GM12878 (cell line): ENCODE data around the gene STRIP2. TPM values are rescaled to one million over a fixed set of nuclear protein-coding genes. Genes with fewer than 3 reads are reported as not detected.

Experiments used
- ATAC-seq: fragments of 200-7000 bp; cut with Tn5 transposase; 3 replicates; pipeline ENCODE4 v1.9.1; 2020; ENCODE audit warnings: mild to moderate bottlenecking, moderate library complexity
- BruUV-seq: library from RNA; stranded (reverse); fragments of 400-500 nt; replicated peaks from 2 replicates; lab custom pipeline; 2021; lab: Mats Ljungman, UMichigan
- CTCF ChIA-PET: fragments of 300-600 bp; sonication (Branson Sonifier 250); formaldehyde crosslinking; extraction: SDS; loops from one replicate; lab custom pipeline; 2021; ENCODE audit warnings: inconsistent platforms; lab: Yijun Ruan, JAX
- POLR2A ChIA-PET: fragments of 350-600 bp; formaldehyde crosslinking; extraction: SDS; loops from one replicate; lab custom pipeline; 2021; ENCODE audit warnings: inconsistent platforms; lab: Charles Lee
- RAD21 ChIA-PET: fragments of 300-600 bp; sonication (Branson Sonifier 250); formaldehyde crosslinking; loops from one replicate; lab custom pipeline; 2023; ENCODE audit warnings: antibody characterized with exemption; ENCODE audit not compliant: unreplicated experiment; lab: Charles Lee
- SMC1A ChIA-PET: fragments of 300-600 bp; sonication (Branson Sonifier 250); formaldehyde crosslinking; loops from one replicate; lab custom pipeline; 2023; ENCODE audit not compliant: unreplicated experiment, uncharacterized antibody; lab: Charles Lee
- DNase-seq: peaks from one replicate; pipeline ENCODE4 v3.0.0-alpha.2; 2011; ENCODE audit warnings: low read depth, low spot score
- FAIRE-seq: peaks from 3 replicates; lab custom pipeline; 2011; peaks lifted over from hg19 to GRCh38; lab: Jason Lieb, UNC
- H2AFZ ChIP-seq: 2 replicates; pipeline ENCODE4 v1.6.0; 2011; ENCODE audit warnings: low read depth, low read length, control low read depth; ENCODE audit not compliant: control insufficient read depth
- H3K27ac ChIP-seq: 2 replicates; pipeline ENCODE4 v1.5.1; 2011; ENCODE audit warnings: control low read depth; ENCODE audit not compliant: control insufficient read depth, insufficient read depth
- H3K27me3 ChIP-seq, 2 experiments: replicated peaks in 1 of 2; 2 replicates each; pipeline versions ENCODE4 v1.6.0 to v1.6.1; 2011; ENCODE audit warnings: low read length in 1 of 2; ENCODE audit not compliant: control insufficient read depth in 2 of 2, insufficient read depth in 2 of 2
- H3K36me3 ChIP-seq, 2 experiments: 2 replicates each; pipeline ENCODE4 v1.5.1; 2011; ENCODE audit warnings: low read length in 1 of 2; ENCODE audit not compliant: control insufficient read depth in 2 of 2, insufficient read depth in 2 of 2
- H3K4me1 ChIP-seq: 2 replicates; pipeline ENCODE4 v1.6.1; 2011; ENCODE audit warnings: mild to moderate bottlenecking, low read length, moderate library complexity, mixed read lengths; ENCODE audit not compliant: control insufficient read depth, insufficient read depth
- H3K4me2 ChIP-seq: 2 replicates; pipeline ENCODE4 v1.6.0; 2011; ENCODE audit warnings: control low read depth; ENCODE audit not compliant: control insufficient read depth, insufficient read depth
- H3K4me3 ChIP-seq: fragments of 200-600 bp; sonication (generic); 2 replicates; pipeline ENCODE4 v1.5.1; 2016
- H3K79me2 ChIP-seq: 2 replicates; pipeline ENCODE4 v1.6.0; 2011; ENCODE audit warnings: low read length; ENCODE audit not compliant: control insufficient read depth, insufficient read depth
- H3K9ac ChIP-seq: 2 replicates; pipeline ENCODE4 v1.8.0; 2011; ENCODE audit warnings: low read length, control low read depth, mixed read lengths; ENCODE audit not compliant: control insufficient read depth, insufficient read depth
- H3K9me3 ChIP-seq: replicated peaks from 3 replicates; pipeline ENCODE4 v1.5.1; 2011; ENCODE audit warnings: mild to moderate bottlenecking, low read length; ENCODE audit not compliant: control insufficient read depth, insufficient read depth
- H4K20me1 ChIP-seq: 2 replicates; pipeline ENCODE4 v1.6.0; 2011; ENCODE audit not compliant: control insufficient read depth, insufficient read depth
- CREM ChIP-seq: IDR thresholded peaks from 2 replicates; pipeline ENCODE4 v1.6.1; 2014; ENCODE audit warnings: antibody characterized with exemption, low read depth
- HDAC6 ChIP-seq: fragments of 200-600 bp; sonication (generic); IDR thresholded peaks from one replicate; pipeline ENCODE4 v1.8.0; 2017; ENCODE audit warnings: antibody characterized with exemption; ENCODE audit not compliant: unreplicated experiment
- KLF5 ChIP-seq: fragments of 450-650 bp; IDR thresholded peaks from 2 replicates; pipeline ENCODE4 v1.6.1; 2014; ENCODE audit warnings: mild to moderate bottlenecking; ENCODE audit not compliant: partially characterized antibody
- TBL1XR1 ChIP-seq: IDR thresholded peaks from 2 replicates; pipeline ENCODE4 v1.6.1; 2012; ENCODE audit warnings: low read depth, low read length, improper control_type of control experiment
- ZNF217 ChIP-seq: fragments of 450-650 bp; IDR thresholded peaks from 2 replicates; pipeline ENCODE4 v1.6.1; 2017; ENCODE audit warnings: antibody characterized with exemption, mild to moderate bottlenecking
- ZZZ3 ChIP-seq: IDR thresholded peaks from 2 replicates; pipeline ENCODE4 v1.6.1; 2011; ENCODE audit warnings: low read depth; ENCODE audit not compliant: control insufficient read depth, insufficient read length
- WGBS: methylation state at CpG from one replicate; pipeline ENCODE4 v1.1.6; 2016; ENCODE audit warnings: low lambda C conversion rate; ENCODE audit not compliant: insufficient replicate concordance, insufficient coverage; ENCODE audit errors: missing lambda C conversion rate; 5-methylcytosine and 5-hydroxymethylcytosine counted together
- in situ Hi-C: fragments of 300-500 bp; cut with MboI; formaldehyde crosslinking; loops from 9 replicates; pipeline ENCODE4 v1.14.3; 2018; ENCODE audit warnings: mixed read lengths
- intact Hi-C: fragments of 100-400 bp; cut with micrococcal nuclease; formaldehyde crosslinking; loops from one replicate; pipeline ENCODE4 v1.14.2; 2022; ENCODE audit not compliant: unreplicated experiment
- polyA plus RNA-seq, 11 experiments: library from polyadenylated mRNA; depleted of rRNA in 4 of 11; unstranded in 6 of 11; stranded (reverse) in 5 of 11; fragments of >200 nt; fragmentation: Nextera tagmentation in 4 of 11; fragmentation: Illumina TruSeq in 1 of 11; extraction: Ambion mirVana in 4 of 11; extraction: Trizol in 1 of 11; gene quantifications; 1 replicate in 1 of 11; 2 replicates in 10 of 11; pipeline versions ENCODE4 v1.2.1 to v1.2.3, GENCODE V29; 2011 to 2016; ENCODE audit warnings: inconsistent platforms in 2 of 11, missing spikeins in 2 of 11, low read depth in 1 of 11
- total RNA-seq, 4 experiments: library from RNA; depleted of rRNA in 3 of 4; stranded (reverse); fragments of >200 nt in 3 of 4; fragmentation: Illumina TruSeq in 1 of 4; extraction: Trizol in 1 of 4; gene quantifications; 2 replicates each; pipeline versions ENCODE4 v1.2.1 to v1.2.3, GENCODE V29; 2013 to 2021
- TF ChIP-seq, protein P1 (sequence below): fragments of 450-650 bp; IDR thresholded peaks from 2 replicates; pipeline ENCODE4 v1.6.1; 2014; ENCODE audit warnings: mild to moderate bottlenecking
- TF ChIP-seq, protein P2 (sequence below): IDR thresholded peaks from 2 replicates; pipeline ENCODE4 v1.6.1; 2011; ENCODE audit warnings: borderline replicate concordance, low read depth, mild to moderate bottlenecking, moderate library complexity, low read length; ENCODE audit not compliant: insufficient read depth, poor library complexity, severe bottlenecking

STRIP2 gene
- total and polyA plus RNA-seq, 10 of the 15 experiments (the other 5 are each of a cell fraction or from before 2014, with no cell fraction given), result 0.48 to 5.8 (median 1.8) TPM

DNA sequence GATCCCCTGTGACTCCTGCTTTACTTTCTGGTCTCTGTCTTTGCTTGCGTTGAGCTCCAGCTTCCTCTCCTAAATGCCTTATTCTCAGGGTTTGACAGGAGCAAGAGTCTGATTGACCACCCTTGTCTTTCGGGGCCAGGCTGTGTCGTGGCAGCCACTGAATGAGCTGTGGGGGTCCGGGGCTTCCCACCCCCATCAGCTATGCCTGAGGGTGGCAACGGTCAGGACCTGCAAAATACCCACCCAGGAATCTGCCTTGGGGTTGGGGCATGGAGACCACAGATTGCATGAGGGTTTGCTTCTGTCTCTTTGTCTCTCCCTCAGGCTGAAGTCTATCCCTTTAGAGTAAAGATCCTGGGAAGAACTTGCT lies 88.7 kb downstream of the STRIP2 start:
- ATAC-seq (no peak), FAIRE-seq (no peak), DNase-seq (no peak)
- RAD21 ChIA-PET, result no interaction called here
- in situ Hi-C loops (no loop called here), intact Hi-C loops (no loop called here)
- no peaks in the 10 kb centered on the region for H3K79me2 ChIP-seq
- SMC1A ChIA-PET, result no interaction called here
- POLR2A ChIA-PET, result no interaction called here
- CTCF ChIA-PET, result interaction anchor here (1.3 kb wide), 1 partner anchor 180 kb away, joined by 3 read pairs; no protein-coding TSS in a partner anchor
- TF ChIP-seq KLF5, result no peak
- TF ChIP-seq, protein P1, sequence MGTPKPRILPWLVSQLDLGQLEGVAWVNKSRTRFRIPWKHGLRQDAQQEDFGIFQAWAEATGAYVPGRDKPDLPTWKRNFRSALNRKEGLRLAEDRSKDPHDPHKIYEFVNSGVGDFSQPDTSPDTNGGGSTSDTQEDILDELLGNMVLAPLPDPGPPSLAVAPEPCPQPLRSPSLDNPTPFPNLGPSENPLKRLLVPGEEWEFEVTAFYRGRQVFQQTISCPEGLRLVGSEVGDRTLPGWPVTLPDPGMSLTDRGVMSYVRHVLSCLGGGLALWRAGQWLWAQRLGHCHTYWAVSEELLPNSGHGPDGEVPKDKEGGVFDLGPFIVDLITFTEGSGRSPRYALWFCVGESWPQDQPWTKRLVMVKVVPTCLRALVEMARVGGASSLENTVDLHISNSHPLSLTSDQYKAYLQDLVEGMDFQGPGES, result no peak
- TF ChIP-seq TBL1XR1, result no peak
- no peak for TF ChIP-seq ZZZ3
- TF ChIP-seq CREM, result no peak
- TF ChIP-seq HDAC6, result no peak
- TF ChIP-seq, protein P2, sequence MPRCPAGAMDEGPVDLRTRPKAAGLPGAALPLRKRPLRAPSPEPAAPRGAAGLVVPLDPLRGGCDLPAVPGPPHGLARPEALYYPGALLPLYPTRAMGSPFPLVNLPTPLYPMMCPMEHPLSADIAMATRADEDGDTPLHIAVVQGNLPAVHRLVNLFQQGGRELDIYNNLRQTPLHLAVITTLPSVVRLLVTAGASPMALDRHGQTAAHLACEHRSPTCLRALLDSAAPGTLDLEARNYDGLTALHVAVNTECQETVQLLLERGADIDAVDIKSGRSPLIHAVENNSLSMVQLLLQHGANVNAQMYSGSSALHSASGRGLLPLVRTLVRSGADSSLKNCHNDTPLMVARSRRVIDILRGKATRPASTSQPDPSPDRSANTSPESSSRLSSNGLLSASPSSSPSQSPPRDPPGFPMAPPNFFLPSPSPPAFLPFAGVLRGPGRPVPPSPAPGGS, result no peak
- no peak for TF ChIP-seq ZNF217
- H3K9ac ChIP-seq, result no peak overlapping the region
- no peaks in the 10 kb centered on the region for H3K4me1 ChIP-seq
- no TSS peak for BruUV-seq
- no peaks in the 10 kb centered on the region for H4K20me1 ChIP-seq
- H3K4me2 ChIP-seq, result no peak overlapping the region
- 25% methylated on average over 5 of the region's 5 CpGs for WGBS
- H2AFZ ChIP-seq, result no peak overlapping the region
- H3K4me3 ChIP-seq, result no peak overlapping the region
- no peaks in the 10 kb centered on the region for H3K9me3 ChIP-seq
- H3K36me3 ChIP-seq, result no peaks in the 10 kb centered on the region
- no peaks in the 10 kb centered on the region; a peak in 1 of 4 replicates for H3K27me3 ChIP-seq
- H3K27ac ChIP-seq, result no peak overlapping the region
